ENCODE results near the gene TTF1. TPM values are rescaled to one million over a fixed set of nuclear protein-coding genes. Genes with fewer than 3 reads are reported as not detected.
A peak's percentile ranks its signal among the peaks of the same experiment; 100 is the strongest.

TTF1 gene
- total RNA-seq, 1 donor: 10.6 TPM

DNA sequence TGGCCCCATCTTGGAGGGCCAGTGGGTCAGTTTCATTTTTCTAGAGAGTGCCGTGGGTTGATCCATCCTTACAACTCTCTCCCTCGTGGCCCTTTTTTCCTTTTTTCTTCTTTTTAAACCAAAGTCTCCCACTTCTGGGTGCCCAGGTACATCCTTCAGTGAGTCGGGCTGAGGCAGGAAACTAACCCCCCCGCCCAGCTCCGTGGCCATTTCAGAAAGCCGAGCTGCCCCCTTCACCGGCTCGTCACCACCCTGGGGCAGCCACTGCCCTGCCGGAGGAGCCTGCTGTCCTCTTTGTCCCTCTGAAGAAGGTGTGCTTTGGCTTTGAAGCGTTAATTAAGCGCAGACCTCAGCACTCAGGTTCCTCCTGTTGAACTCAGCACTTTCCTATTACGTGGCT, 8.5 kb upstream of the TTF1 start:
- no peak for DNase-seq (ENCODE audit: low read depth)
- TF ChIP-seq, protein P1, sequence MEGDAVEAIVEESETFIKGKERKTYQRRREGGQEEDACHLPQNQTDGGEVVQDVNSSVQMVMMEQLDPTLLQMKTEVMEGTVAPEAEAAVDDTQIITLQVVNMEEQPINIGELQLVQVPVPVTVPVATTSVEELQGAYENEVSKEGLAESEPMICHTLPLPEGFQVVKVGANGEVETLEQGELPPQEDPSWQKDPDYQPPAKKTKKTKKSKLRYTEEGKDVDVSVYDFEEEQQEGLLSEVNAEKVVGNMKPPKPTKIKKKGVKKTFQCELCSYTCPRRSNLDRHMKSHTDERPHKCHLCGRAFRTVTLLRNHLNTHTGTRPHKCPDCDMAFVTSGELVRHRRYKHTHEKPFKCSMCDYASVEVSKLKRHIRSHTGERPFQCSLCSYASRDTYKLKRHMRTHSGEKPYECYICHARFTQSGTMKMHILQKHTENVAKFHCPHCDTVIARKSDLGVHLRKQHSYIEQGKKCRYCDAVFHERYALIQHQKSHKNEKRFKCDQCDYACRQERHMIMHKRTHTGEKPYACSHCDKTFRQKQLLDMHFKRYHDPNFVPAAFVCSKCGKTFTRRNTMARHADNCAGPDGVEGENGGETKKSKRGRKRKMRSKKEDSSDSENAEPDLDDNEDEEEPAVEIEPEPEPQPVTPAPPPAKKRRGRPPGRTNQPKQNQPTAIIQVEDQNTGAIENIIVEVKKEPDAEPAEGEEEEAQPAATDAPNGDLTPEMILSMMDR (IDR thresholded peaks at IDR 0.05; ENCODE audit: insufficient read depth, low read length): no peak
- no peak overlapping the region for H3K4me3 ChIP-seq (ENCODE audit: low read depth, low read length)

- DNase-seq (ENCODE audit: low read depth): no peak
- no peak overlapping the region for H3K4me3 ChIP-seq (ENCODE audit: low read depth, low read length)
- TF ChIP-seq, protein P1 (IDR thresholded peaks at IDR 0.05; ENCODE audit: insufficient read depth, low read length): no peak
Measured at GRCh38 chr9:132414731-132415130, 8.1 kb upstream of the TTF1 start.

- no peak for DNase-seq (ENCODE audit: low read depth)
- TF ChIP-seq, protein P1 (IDR thresholded peaks at IDR 0.05; ENCODE audit: insufficient read depth, low read length): no peak
- no peak overlapping the region for H3K4me3 ChIP-seq (ENCODE audit: low read depth, low read length)
Measured at GRCh38 chr9:132413926-132414325, 7.3 kb upstream of the TTF1 start.

DNA sequence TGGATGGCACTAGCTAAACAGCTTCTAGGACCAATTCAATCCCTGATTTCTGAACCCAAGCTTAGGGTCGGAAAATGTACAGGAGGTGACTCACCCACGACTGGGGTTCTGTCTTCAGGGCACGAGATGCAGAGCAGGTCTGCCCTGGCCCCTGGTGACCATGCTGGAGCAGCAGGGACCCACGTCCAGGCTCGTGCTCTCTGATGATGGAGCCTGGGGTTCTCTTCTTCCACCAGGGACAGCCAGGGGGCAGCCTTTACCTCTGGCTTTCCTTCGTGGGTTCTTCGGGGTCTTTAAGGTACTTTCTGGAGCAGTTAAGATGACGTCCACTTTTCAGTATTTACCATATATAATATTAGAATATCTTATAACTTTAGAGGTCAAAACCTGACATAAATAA, 5.4 kb upstream of the TTF1 start:
- no peak overlapping the region for H3K4me3 ChIP-seq (ENCODE audit: low read depth, low read length)
- TF ChIP-seq, protein P1 (IDR thresholded peaks at IDR 0.05; ENCODE audit: insufficient read depth, low read length): peak; percentile 55
- no peak for DNase-seq (ENCODE audit: low read depth)

DNA sequence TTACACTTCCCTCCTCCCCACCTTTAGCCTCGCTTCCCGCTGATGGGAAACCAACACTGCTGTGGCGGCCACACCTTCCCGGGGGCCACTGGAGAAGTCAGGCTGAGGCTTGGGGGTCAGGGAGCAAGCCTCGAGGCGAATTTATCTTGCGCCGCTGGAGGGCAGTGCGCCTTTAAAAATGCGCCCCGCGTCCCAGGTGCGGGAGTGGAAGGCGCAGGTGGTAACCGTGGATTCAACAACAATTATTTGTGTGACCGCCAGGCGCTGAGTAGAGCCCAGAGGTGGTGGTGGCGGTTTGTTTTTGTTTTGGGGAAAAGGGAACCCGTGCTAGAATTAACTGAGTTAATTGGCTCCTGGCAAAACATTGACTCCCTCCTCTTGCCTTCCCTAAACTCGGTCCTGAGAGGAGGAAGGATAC, 4.5 kb upstream of the TTF1 start:
- DNase-seq (ENCODE audit: low read depth): peak; percentile 10
- TF ChIP-seq, protein P1 (IDR thresholded peaks at IDR 0.05; ENCODE audit: insufficient read depth, low read length): peak; percentile 46

GRCh38 chr9:132410642-132411041, 4.0 kb upstream of the TTF1 start:
- TF ChIP-seq, protein P1 (IDR thresholded peaks at IDR 0.05; ENCODE audit: insufficient read depth, low read length): no peak
- peak overlapping the region; percentile 59 for H3K4me3 ChIP-seq (ENCODE audit: low read depth, low read length)

More for the DNA sequence above, 4.5 kb upstream of the TTF1 start:
- no peak overlapping the region for H3K4me3 ChIP-seq (ENCODE audit: low read depth, low read length)

DNA sequence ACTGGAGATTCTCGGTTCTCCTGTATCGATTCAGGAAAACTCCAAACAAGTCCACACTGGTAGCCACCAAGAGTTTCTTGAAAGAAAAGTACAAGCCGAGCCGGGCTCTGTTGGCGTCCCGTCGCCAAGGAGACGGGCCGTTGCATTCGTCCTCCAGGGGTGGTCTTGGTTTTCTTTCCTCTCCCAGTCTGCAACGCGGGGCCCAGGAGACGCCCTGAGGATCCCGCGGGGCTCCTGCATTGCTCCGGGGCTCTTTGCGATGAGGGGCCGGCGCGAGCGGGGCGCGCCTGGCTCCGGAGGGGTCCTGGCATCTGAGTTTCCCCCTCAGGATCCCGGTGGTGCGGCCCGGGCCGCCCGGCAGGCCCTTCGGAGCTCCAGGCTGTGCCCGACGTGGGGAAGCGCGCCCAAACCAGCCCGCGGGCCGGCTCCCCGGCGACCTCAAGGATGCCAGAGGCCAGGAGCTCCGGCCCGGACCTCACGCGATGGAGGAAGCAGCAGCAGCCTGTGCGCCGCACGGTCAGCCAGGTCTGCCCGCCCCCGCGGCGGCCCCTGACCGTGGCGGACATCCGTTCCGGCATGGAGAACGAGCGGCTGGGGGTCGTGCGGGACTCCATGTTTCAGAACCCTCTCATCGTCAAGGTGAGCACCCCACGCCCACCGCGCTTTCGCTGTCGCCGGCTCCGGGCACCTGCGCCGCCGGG, 3.3 kb upstream of the TTF1 start, which contains the start of gene CFAP77:
Gene CFAP77 (plus strand): TSS at position 384 of the 701 bp plus-strand sequence. CDS start 61 bp downstream, at position 445.
- H3K4me3 ChIP-seq (ENCODE audit: low read depth, low read length): peak within 1 kb of the TSS; percentile 59
- TF ChIP-seq, protein P1 (IDR thresholded peaks at IDR 0.05; ENCODE audit: insufficient read depth, low read length): no peak
- peak; percentile 47 for DNase-seq (ENCODE audit: low read depth)

More at GRCh38 chr9:132410642-132411041, 4.0 kb upstream of the TTF1 start:
- no peak for DNase-seq (ENCODE audit: low read depth)
